Nephron (organoid): ENCODE data around the gene MRPL45.

Experiments
- H3K27ac Mint-ChIP-seq, 3 experiments: 2 replicates each; pipeline ENCODE4 v1.8.0; 2020; ENCODE audit warnings: mixed read lengths in 3 of 3, mild to moderate bottlenecking in 2 of 3, moderate library complexity in 1 of 3
- H3K27me3 Mint-ChIP-seq: 2 replicates; pipeline ENCODE4 v1.8.0; 2021; ENCODE audit warnings: low read depth, mild to moderate bottlenecking, moderate library complexity, mixed read lengths
- H3K36me3 Mint-ChIP-seq: 2 replicates; pipeline ENCODE4 v1.8.0; 2020; ENCODE audit warnings: low read depth, mixed read lengths
- H3K4me1 Mint-ChIP-seq: 2 replicates; pipeline ENCODE4 v1.8.0; 2020; ENCODE audit warnings: mixed read lengths
- H3K4me3 Mint-ChIP-seq, 3 experiments: 2 replicates each; pipeline ENCODE4 v1.8.0; 2020; ENCODE audit warnings: mild to moderate bottlenecking in 3 of 3, mixed read lengths in 3 of 3, moderate library complexity in 2 of 3
- H3K9me3 Mint-ChIP-seq: 2 replicates; pipeline ENCODE4 v1.8.0; 2020; ENCODE audit warnings: mixed read lengths
- TF ChIP-seq, protein P1 (sequence below), 3 experiments: fragments of 200-600 bp; sonication (generic); IDR thresholded peaks; one replicate each; pipeline ENCODE4 v1.5.0; 2021; ENCODE audit warnings: antibody characterized with exemption in 3 of 3; ENCODE audit not compliant: unreplicated experiment in 3 of 3

The MRPL45 gene

DNA sequence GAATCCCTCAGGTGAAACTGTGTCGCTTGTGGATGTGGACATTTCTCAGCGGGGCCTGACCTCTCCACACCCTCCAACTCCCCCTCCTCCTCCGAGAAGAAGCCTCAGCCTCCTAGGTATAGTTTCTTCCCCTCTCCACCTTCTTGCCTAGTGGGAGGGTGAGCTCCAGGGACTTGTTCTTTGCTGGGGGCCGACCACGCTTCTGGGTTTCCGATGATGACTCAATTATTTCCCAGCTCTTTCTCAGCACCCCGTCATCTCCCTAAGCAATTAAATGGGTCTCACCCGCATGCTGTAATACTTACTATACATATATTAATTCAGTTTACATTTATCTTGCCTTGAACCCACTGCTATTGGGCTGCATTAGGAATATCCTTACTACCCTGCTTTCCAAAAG is 67.8 kb downstream of the MRPL45 start:
- Mint-ChIP-seq H3K27me3 (no peaks in the 10 kb centered on the region), H3K4me3 (no peak overlapping the region), H3K27ac (no peak overlapping the region), H3K9me3 (no peaks in the 10 kb centered on the region), H3K36me3 (peaks cover 31% of the 10 kb centered on the region), H3K4me1 (peaks cover 16% of the 10 kb centered on the region)
- TF ChIP-seq, protein P1, sequence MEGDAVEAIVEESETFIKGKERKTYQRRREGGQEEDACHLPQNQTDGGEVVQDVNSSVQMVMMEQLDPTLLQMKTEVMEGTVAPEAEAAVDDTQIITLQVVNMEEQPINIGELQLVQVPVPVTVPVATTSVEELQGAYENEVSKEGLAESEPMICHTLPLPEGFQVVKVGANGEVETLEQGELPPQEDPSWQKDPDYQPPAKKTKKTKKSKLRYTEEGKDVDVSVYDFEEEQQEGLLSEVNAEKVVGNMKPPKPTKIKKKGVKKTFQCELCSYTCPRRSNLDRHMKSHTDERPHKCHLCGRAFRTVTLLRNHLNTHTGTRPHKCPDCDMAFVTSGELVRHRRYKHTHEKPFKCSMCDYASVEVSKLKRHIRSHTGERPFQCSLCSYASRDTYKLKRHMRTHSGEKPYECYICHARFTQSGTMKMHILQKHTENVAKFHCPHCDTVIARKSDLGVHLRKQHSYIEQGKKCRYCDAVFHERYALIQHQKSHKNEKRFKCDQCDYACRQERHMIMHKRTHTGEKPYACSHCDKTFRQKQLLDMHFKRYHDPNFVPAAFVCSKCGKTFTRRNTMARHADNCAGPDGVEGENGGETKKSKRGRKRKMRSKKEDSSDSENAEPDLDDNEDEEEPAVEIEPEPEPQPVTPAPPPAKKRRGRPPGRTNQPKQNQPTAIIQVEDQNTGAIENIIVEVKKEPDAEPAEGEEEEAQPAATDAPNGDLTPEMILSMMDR (IDR thresholded peaks at IDR 0.05; ENCODE audit: unreplicated experiment in 3 of 3): no peak

- Mint-ChIP-seq H3K4me3 (no peak overlapping the region), H3K27ac (no peak overlapping the region), H3K4me1 (no peaks in the 10 kb centered on the region), H3K27me3 (no peaks in the 10 kb centered on the region), H3K36me3 (peaks cover 43% of the 10 kb centered on the region), H3K9me3 (no peaks in the 10 kb centered on the region)
- TF ChIP-seq, protein P1 (IDR thresholded peaks at IDR 0.05; ENCODE audit: unreplicated experiment in 3 of 3): no peak
Observed at GRCh38 chr17:38369124-38369886, 72.3 kb downstream of the MRPL45 start.
